Neuronal stem cell (in vitro differentiated cells): ENCODE results near the gene CBFA2T2.
"Not testable (repeated sequence)": the region's sequence is repeated elsewhere in the genome, so short reads cannot be mapped to it uniquely, and the experiment has no call there.

Experiments used
- DNase-seq: peaks from one replicate; pipeline ENCODE4 v3.0.0-alpha.2; 2013; ENCODE audit warnings: low spot score
- H2AFZ ChIP-seq: one replicate; pipeline ENCODE4 v1.6.1; 2013; ENCODE audit warnings: mild to moderate bottlenecking, low read length, inconsistent platforms
- H2AK5ac ChIP-seq: 2 replicates; pipeline ENCODE4 v1.6.1; 2013; ENCODE audit warnings: low read depth, mild to moderate bottlenecking, inconsistent platforms, low read length, moderate library complexity, mixed read lengths
- H2BK120ac ChIP-seq: 2 replicates; pipeline ENCODE4 v1.6.1; 2013; ENCODE audit warnings: low read depth, mild to moderate bottlenecking, inconsistent platforms, low read length, moderate library complexity, mixed read lengths
- H2BK12ac ChIP-seq: one replicate; pipeline ENCODE4 v1.6.1; 2013; ENCODE audit warnings: low read length, inconsistent platforms
- H2BK15ac ChIP-seq: 2 replicates; pipeline ENCODE4 v1.6.1; 2013; ENCODE audit warnings: mild to moderate bottlenecking, low read length, inconsistent platforms, mixed read lengths
- H2BK5ac ChIP-seq: one replicate; pipeline ENCODE4 v1.6.1; 2013; ENCODE audit warnings: inconsistent platforms, mild to moderate bottlenecking, low read length, moderate library complexity
- H3K14ac ChIP-seq: one replicate; pipeline ENCODE4 v1.6.1; 2013; ENCODE audit warnings: low read length, inconsistent platforms
- H3K18ac ChIP-seq: 2 replicates; pipeline ENCODE4 v1.6.1; 2013; ENCODE audit warnings: low read length, inconsistent platforms
- H3K23ac ChIP-seq: 2 replicates; pipeline ENCODE4 v1.6.1; 2013; ENCODE audit warnings: low read depth, mild to moderate bottlenecking, mixed read lengths, low read length, inconsistent platforms; ENCODE audit not compliant: poor library complexity
- H3K27ac ChIP-seq: replicated peaks from 3 replicates; pipeline ENCODE4 v1.5.1; 2013; ENCODE audit warnings: low read length, inconsistent platforms
- H3K27me3 ChIP-seq, 3 experiments: 2 replicates each; pipeline ENCODE4 v1.6.1; 2013; ENCODE audit warnings: low read length in 3 of 3, mild to moderate bottlenecking in 2 of 3, inconsistent platforms in 1 of 3, low read depth in 1 of 3, mixed read lengths in 1 of 3, moderate library complexity in 1 of 3; ENCODE audit not compliant: control insufficient read depth in 3 of 3, insufficient read depth in 3 of 3
- H3K36me3 ChIP-seq, 2 donors: replicated peaks in 1 of 2; 2 replicates each; pipeline ENCODE4 v1.6.1; 2013; ENCODE audit warnings: low read length in 2 of 2; ENCODE audit not compliant: control insufficient read depth in 2 of 2, insufficient read depth in 2 of 2
- H3K4ac ChIP-seq: 2 replicates; pipeline ENCODE4 v1.6.1; 2013; ENCODE audit warnings: inconsistent platforms, mild to moderate bottlenecking, low read length, moderate library complexity
- H3K4me1 ChIP-seq, 2 donors: 1 replicate in 1 of 2; 2 replicates in 1 of 2; pipeline ENCODE4 v1.6.1; 2013; ENCODE audit warnings: low read length in 2 of 2, low read depth in 1 of 2; ENCODE audit not compliant: control insufficient read depth in 2 of 2, insufficient read depth in 1 of 2
- H3K4me2 ChIP-seq: one replicate; pipeline ENCODE4 v1.6.1; 2013; ENCODE audit warnings: mild to moderate bottlenecking, low read length, inconsistent platforms; ENCODE audit not compliant: insufficient read depth, poor library complexity, severe bottlenecking
- H3K4me3 ChIP-seq, 2 donors: 2 replicates each; pipeline ENCODE4 v1.5.1; 2013; ENCODE audit warnings: low read length in 2 of 2, mild to moderate bottlenecking in 2 of 2, inconsistent platforms in 1 of 2, moderate library complexity in 1 of 2
- H3K79me1 ChIP-seq: one replicate; pipeline ENCODE4 v1.6.1; 2013; ENCODE audit warnings: low read depth, mild to moderate bottlenecking, inconsistent platforms, low read length, moderate library complexity
- H3K9ac ChIP-seq: one replicate; pipeline ENCODE4 v1.6.1; 2013; ENCODE audit warnings: mild to moderate bottlenecking, low read depth, low read length, inconsistent platforms; ENCODE audit not compliant: poor library complexity
- H3K9me3 ChIP-seq, 2 donors: replicated peaks in 1 of 2; 2 replicates each; pipeline versions ENCODE3 to v1.6.1; 2013; ENCODE audit warnings: low read length in 2 of 2, mild to moderate bottlenecking in 2 of 2, inconsistent platforms in 1 of 2, low read depth in 1 of 2, mixed read lengths in 1 of 2, moderate library complexity in 1 of 2; ENCODE audit not compliant: control insufficient read depth in 2 of 2, insufficient read depth in 1 of 2
- H4K8ac ChIP-seq: one replicate; pipeline ENCODE4 v1.6.1; 2013; ENCODE audit warnings: low read depth, mild to moderate bottlenecking, inconsistent platforms, low read length, moderate library complexity
- H4K91ac ChIP-seq: one replicate; pipeline ENCODE4 v1.6.1; 2013; ENCODE audit warnings: low read length, low read depth, mild to moderate bottlenecking, inconsistent platforms; ENCODE audit not compliant: poor library complexity
- WGBS, 2 donors: extraction: QIAGEN DNeasy Blood & Tissue Kit; methylation state at CpG; one replicate each; pipeline ENCODE4 v1.1.7; 2013; ENCODE audit warnings: missing lambda C conversion rate in 2 of 2, mixed read lengths in 1 of 2; ENCODE audit not compliant: insufficient read length in 2 of 2, insufficient replicate concordance in 1 of 2; ENCODE audit errors: extremely low coverage in 2 of 2; 5-methylcytosine and 5-hydroxymethylcytosine counted together

Gene CBFA2T2

GRCh38 chr20:33459599-33459998, 30.3 kb upstream of the CBFA2T2 start:
- Histone ChIP-seq H3K9me3 (no peaks in the 10 kb centered on the region), H2AFZ (no peak overlapping the region), H2BK5ac (no peak overlapping the region), H3K4me1 (no peaks in the 10 kb centered on the region), H3K9ac (no peak overlapping the region), H2AK5ac (no peak overlapping the region), H3K27ac (no peak overlapping the region), H3K79me1 (no peaks in the 10 kb centered on the region), H3K4me3 (no peak overlapping the region), H2BK12ac (no peak overlapping the region), H2BK15ac (no peak overlapping the region), H4K91ac (no peak overlapping the region), H3K4me2 (no peak overlapping the region), H3K27me3 (no peaks in the 10 kb centered on the region), H3K4ac (no peak overlapping the region), H3K23ac (no peak overlapping the region), H3K14ac (no peak overlapping the region), H2BK120ac (no peak overlapping the region), H3K36me3 (no peaks in the 10 kb centered on the region), H3K18ac (no peak overlapping the region), H4K8ac (no peak overlapping the region)
- no CpG with 5 or more reads among the region's 7 CpGs for WGBS, 2 donors
- DNase-seq = no peak

- no peaks in the 10 kb centered on the region for H3K79me1 ChIP-seq
- peaks cover 0 to 5% (median 0%) of the 10 kb centered on the region in 3 experiments for H3K27me3 ChIP-seq
- H4K91ac ChIP-seq = no peak overlapping the region
- H3K4me3 ChIP-seq = no peak overlapping the region
- H2AFZ ChIP-seq = peak overlapping the region; percentile 49
- H2BK5ac ChIP-seq = no peak overlapping the region
- peaks cover 0 to 8% of the 10 kb centered on the region in 2 donors for H3K4me1 ChIP-seq
- no peaks in the 10 kb centered on the region for H3K9me3 ChIP-seq
- no peak overlapping the region for H2BK12ac ChIP-seq
- no peak for DNase-seq
- H2BK15ac ChIP-seq = no peak overlapping the region
- H3K4ac ChIP-seq = no peak overlapping the region
- no peak overlapping the region for H4K8ac ChIP-seq
- WGBS, 2 donors = no CpG with 5 or more reads among the region's 5 CpGs
- no peak overlapping the region for H3K23ac ChIP-seq
- H3K36me3 ChIP-seq = no peaks in the 10 kb centered on the region
- H2AK5ac ChIP-seq = no peak overlapping the region
- no peak overlapping the region for H3K9ac ChIP-seq
- H2BK120ac ChIP-seq = no peak overlapping the region
- H3K18ac ChIP-seq = no peak overlapping the region
- no peak overlapping the region for H3K14ac ChIP-seq
- H3K4me2 ChIP-seq = no peak overlapping the region
- no peak overlapping the region for H3K27ac ChIP-seq
Observed at GRCh38 chr20:33460711-33461110, 29.2 kb upstream of the CBFA2T2 start.

GRCh38 chr20:33463332-33464101, 26.4 kb upstream of the CBFA2T2 start:
- no peaks in the 10 kb centered on the region for H3K79me1 ChIP-seq
- no peak overlapping the region for H3K4me3 ChIP-seq
- no peak overlapping the region for H3K14ac ChIP-seq
- H3K18ac ChIP-seq = no peak overlapping the region
- H3K36me3 ChIP-seq = no peaks in the 10 kb centered on the region
- no peak for DNase-seq
- peaks cover 0 to 5% (median 0%) of the 10 kb centered on the region in 3 experiments for H3K27me3 ChIP-seq
- no peak overlapping the region for H2AK5ac ChIP-seq
- H2BK15ac ChIP-seq = no peak overlapping the region
- no peak overlapping the region for H4K91ac ChIP-seq
- H3K23ac ChIP-seq = no peak overlapping the region
- no peaks in the 10 kb centered on the region for H3K9me3 ChIP-seq
- H3K4ac ChIP-seq = no peak overlapping the region
- H3K27ac ChIP-seq = no peak overlapping the region
- no peak overlapping the region for H2AFZ ChIP-seq
- WGBS, 2 donors = no CpG with 5 or more reads among the region's 7 CpGs
- H3K9ac ChIP-seq = no peak overlapping the region
- no peak overlapping the region for H2BK120ac ChIP-seq
- H3K4me2 ChIP-seq = no peak overlapping the region
- H2BK5ac ChIP-seq = no peak overlapping the region
- H3K4me1 ChIP-seq = peaks cover 0 to 9% of the 10 kb centered on the region in 2 donors
- H4K8ac ChIP-seq = no peak overlapping the region
- H2BK12ac ChIP-seq = no peak overlapping the region

GRCh38 chr20:33464759-33465158, 25.1 kb upstream of the CBFA2T2 start:
- not testable (repeated sequence) for H3K4ac ChIP-seq, H3K18ac ChIP-seq, H3K27me3 ChIP-seq, H2BK12ac ChIP-seq, H3K4me3 ChIP-seq, H2BK5ac ChIP-seq, H3K4me1 ChIP-seq, H2AFZ ChIP-seq, H3K14ac ChIP-seq, H4K91ac ChIP-seq, H3K79me1 ChIP-seq, H2BK120ac ChIP-seq, H3K36me3 ChIP-seq, H2BK15ac ChIP-seq, DNase-seq, H3K9me3 ChIP-seq, H3K9ac ChIP-seq, H3K23ac ChIP-seq, H3K27ac ChIP-seq, H2AK5ac ChIP-seq, H4K8ac ChIP-seq, H3K4me2 ChIP-seq
- no CpG with 5 or more reads among the region's 8 CpGs for WGBS, 2 donors
